ENCODE results near the gene CLCN2.

- no peak for TF ChIP-seq FOXA1 (IDR thresholded peaks at IDR 0.05)
- TF ChIP-seq, protein P1, sequence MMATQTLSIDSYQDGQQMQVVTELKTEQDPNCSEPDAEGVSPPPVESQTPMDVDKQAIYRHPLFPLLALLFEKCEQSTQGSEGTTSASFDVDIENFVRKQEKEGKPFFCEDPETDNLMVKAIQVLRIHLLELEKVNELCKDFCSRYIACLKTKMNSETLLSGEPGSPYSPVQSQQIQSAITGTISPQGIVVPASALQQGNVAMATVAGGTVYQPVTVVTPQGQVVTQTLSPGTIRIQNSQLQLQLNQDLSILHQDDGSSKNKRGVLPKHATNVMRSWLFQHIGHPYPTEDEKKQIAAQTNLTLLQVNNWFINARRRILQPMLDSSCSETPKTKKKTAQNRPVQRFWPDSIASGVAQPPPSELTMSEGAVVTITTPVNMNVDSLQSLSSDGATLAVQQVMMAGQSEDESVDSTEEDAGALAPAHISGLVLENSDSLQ (IDR thresholded peaks at IDR 0.05), result no peak
These were observed 16.0 kb upstream of the CLCN2 start for GRCh38 chr3:184377374-184377773.

Measured in HEK293T (cell line).